Stimulated activated CD4-positive, alpha-beta T cell treated with anti-CD3 and anti-CD28 coated beads, TNF-alpha, amount 100 ng/mL, for 1 hour (primary cell): ENCODE data around the gene PSMB7.

ENCODE experiments used
- DNase-seq, 3 donors: peaks; one replicate each; pipeline ENCODE4 v3.0.0-alpha.2; 2020; ENCODE audit warnings: low read depth in 3 of 3, low spot score in 1 of 3

The PSMB7 gene

GRCh38 chr9:124358631-124359030, 56.6 kb downstream of the PSMB7 start:
- no peak for DNase-seq

- DNase-seq, result no peak
Observed at GRCh38 chr9:124357721-124358361, 57.4 kb downstream of the PSMB7 start.

- no peak for DNase-seq
Observed at GRCh38 chr9:124356745-124357390, 58.4 kb downstream of the PSMB7 start.

- no peak for DNase-seq
Observed at GRCh38 chr9:124355941-124356744, 59.1 kb downstream of the PSMB7 start.

GRCh38 chr9:124355039-124355940, 60.0 kb downstream of the PSMB7 start:
- DNase-seq, result no peak

- no peak for DNase-seq
Observed at GRCh38 chr9:124354346-124355038, 60.8 kb downstream of the PSMB7 start.

GRCh38 chr9:124353811-124354274, 61.4 kb downstream of the PSMB7 start:
- DNase-seq, result no peak

GRCh38 chr9:124353166-124353768, 62.0 kb downstream of the PSMB7 start:
- no peak for DNase-seq

GRCh38 chr9:124352616-124353015, 62.6 kb downstream of the PSMB7 start:
- DNase-seq, result no peak

- DNase-seq, result no peak
Observed at GRCh38 chr9:124351672-124352468, 63.4 kb downstream of the PSMB7 start.

- no peak for DNase-seq
Observed at GRCh38 chr9:124350494-124351263, 64.6 kb downstream of the PSMB7 start.

GRCh38 chr9:124349675-124350493, 65.4 kb downstream of the PSMB7 start:
- no peak for DNase-seq

GRCh38 chr9:124349267-124349666, 66.0 kb downstream of the PSMB7 start:
- no peak for DNase-seq

GRCh38 chr9:124348831-124349230, 66.4 kb downstream of the PSMB7 start:
- DNase-seq, result no peak

GRCh38 chr9:124348363-124348762, 66.9 kb downstream of the PSMB7 start:
- DNase-seq, result no peak

- no peak for DNase-seq
Observed at GRCh38 chr9:124347968-124348358, 67.3 kb downstream of the PSMB7 start.

- DNase-seq, result no peak
Observed at GRCh38 chr9:124347206-124347967, 67.9 kb downstream of the PSMB7 start.
